GM12878 (cell line): Measurements from ENCODE around the gene LSM14A. TPM values are rescaled to one million over a fixed set of nuclear protein-coding genes. Genes with fewer than 3 reads are reported as not detected.

ENCODE experiments used
- ATAC-seq: fragments of 200-7000 bp; cut with Tn5 transposase; 3 replicates; pipeline ENCODE4 v1.9.1; 2020; ENCODE audit warnings: mild to moderate bottlenecking, moderate library complexity
- BruUV-seq: library from RNA; stranded (reverse); fragments of 400-500 nt; replicated peaks from 2 replicates; lab custom pipeline; 2021; lab: Mats Ljungman, UMichigan
- CTCF ChIA-PET: fragments of 300-600 bp; sonication (Branson Sonifier 250); formaldehyde crosslinking; extraction: SDS; loops from one replicate; lab custom pipeline; 2021; ENCODE audit warnings: inconsistent platforms; lab: Yijun Ruan, JAX
- POLR2A ChIA-PET: fragments of 350-600 bp; formaldehyde crosslinking; extraction: SDS; loops from one replicate; lab custom pipeline; 2021; ENCODE audit warnings: inconsistent platforms; lab: Charles Lee
- RAD21 ChIA-PET: fragments of 300-600 bp; sonication (Branson Sonifier 250); formaldehyde crosslinking; loops from one replicate; lab custom pipeline; 2023; ENCODE audit warnings: antibody characterized with exemption; ENCODE audit not compliant: unreplicated experiment; lab: Charles Lee
- SMC1A ChIA-PET: fragments of 300-600 bp; sonication (Branson Sonifier 250); formaldehyde crosslinking; loops from one replicate; lab custom pipeline; 2023; ENCODE audit not compliant: unreplicated experiment, uncharacterized antibody; lab: Charles Lee
- DNase-seq: peaks from one replicate; pipeline ENCODE4 v3.0.0-alpha.2; 2011; ENCODE audit warnings: low read depth, low spot score
- FAIRE-seq: peaks from 3 replicates; lab custom pipeline; 2011; peaks lifted over from hg19 to GRCh38; lab: Jason Lieb, UNC
- H2AFZ ChIP-seq: 2 replicates; pipeline ENCODE4 v1.6.0; 2011; ENCODE audit warnings: low read depth, low read length, control low read depth; ENCODE audit not compliant: control insufficient read depth
- H3K27ac ChIP-seq: 2 replicates; pipeline ENCODE4 v1.5.1; 2011; ENCODE audit warnings: control low read depth; ENCODE audit not compliant: control insufficient read depth, insufficient read depth
- H3K27me3 ChIP-seq, 2 experiments: replicated peaks in 1 of 2; 2 replicates each; pipeline versions ENCODE4 v1.6.0 to v1.6.1; 2011; ENCODE audit warnings: low read length in 1 of 2; ENCODE audit not compliant: control insufficient read depth in 2 of 2, insufficient read depth in 2 of 2
- H3K36me3 ChIP-seq, 2 experiments: 2 replicates each; pipeline ENCODE4 v1.5.1; 2011; ENCODE audit warnings: low read length in 1 of 2; ENCODE audit not compliant: control insufficient read depth in 2 of 2, insufficient read depth in 2 of 2
- H3K4me1 ChIP-seq: 2 replicates; pipeline ENCODE4 v1.6.1; 2011; ENCODE audit warnings: mild to moderate bottlenecking, low read length, moderate library complexity, mixed read lengths; ENCODE audit not compliant: control insufficient read depth, insufficient read depth
- H3K4me2 ChIP-seq: 2 replicates; pipeline ENCODE4 v1.6.0; 2011; ENCODE audit warnings: control low read depth; ENCODE audit not compliant: control insufficient read depth, insufficient read depth
- H3K4me3 ChIP-seq: fragments of 200-600 bp; sonication (generic); 2 replicates; pipeline ENCODE4 v1.5.1; 2016
- H3K79me2 ChIP-seq: 2 replicates; pipeline ENCODE4 v1.6.0; 2011; ENCODE audit warnings: low read length; ENCODE audit not compliant: control insufficient read depth, insufficient read depth
- H3K9ac ChIP-seq: 2 replicates; pipeline ENCODE4 v1.8.0; 2011; ENCODE audit warnings: low read length, control low read depth, mixed read lengths; ENCODE audit not compliant: control insufficient read depth, insufficient read depth
- H3K9me3 ChIP-seq: replicated peaks from 3 replicates; pipeline ENCODE4 v1.5.1; 2011; ENCODE audit warnings: mild to moderate bottlenecking, low read length; ENCODE audit not compliant: control insufficient read depth, insufficient read depth
- H4K20me1 ChIP-seq: 2 replicates; pipeline ENCODE4 v1.6.0; 2011; ENCODE audit not compliant: control insufficient read depth, insufficient read depth
- BHLHE40 ChIP-seq, 2 experiments: fragments of 450-650 bp in 1 of 2; IDR thresholded peaks; 2 replicates each; pipeline ENCODE4 v1.6.1; 2011 to 2017; ENCODE audit warnings: low read depth in 2 of 2, borderline replicate concordance in 1 of 2, improper control_type of control experiment in 1 of 2, low read length in 1 of 2, mild to moderate bottlenecking in 1 of 2
- CBFB ChIP-seq: IDR thresholded peaks from 2 replicates; pipeline ENCODE4 v1.6.1; 2016; ENCODE audit warnings: antibody characterized with exemption, low read depth
- CHD2 ChIP-seq: IDR thresholded peaks from 2 replicates; pipeline ENCODE4 v1.6.1; 2011; ENCODE audit warnings: low read depth, low read length, improper control_type of control experiment, borderline replicate concordance
- FOXM1 ChIP-seq: IDR thresholded peaks from 2 replicates; pipeline ENCODE4 v1.6.1; 2012; ENCODE audit warnings: low read depth, mild to moderate bottlenecking, inconsistent platforms, low read length, moderate library complexity
- GATAD2B ChIP-seq: fragments of 450-650 bp; conservative IDR thresholded peaks from 2 replicates; pipeline ENCODE4 v1.6.1; 2017; ENCODE audit warnings: low read depth, mild to moderate bottlenecking, moderate library complexity
- HDGF ChIP-seq: fragments of 450-650 bp; IDR thresholded peaks from 2 replicates; pipeline ENCODE4 v1.6.1; 2016; ENCODE audit warnings: antibody characterized with exemption
- HSF1 ChIP-seq: fragments of 150-350 bp; IDR thresholded peaks from 2 replicates; pipeline ENCODE4 v1.6.1; 2014; ENCODE audit warnings: mild to moderate bottlenecking, low read depth, low read length
- MTA2 ChIP-seq: fragments of 450-650 bp; IDR thresholded peaks from 2 replicates; pipeline ENCODE4 v1.6.1; 2016; ENCODE audit warnings: low read depth, mild to moderate bottlenecking, moderate library complexity
- NR2F1 ChIP-seq: fragments of 450-650 bp; conservative IDR thresholded peaks from 2 replicates; pipeline ENCODE4 v1.6.1; 2017; ENCODE audit warnings: mild to moderate bottlenecking
- PAX5 ChIP-seq: IDR thresholded peaks from 2 replicates; pipeline ENCODE4 v1.6.1; 2011; ENCODE audit warnings: low read depth, low read length, borderline replicate concordance
- RAD51 ChIP-seq: fragments of 450-650 bp; IDR thresholded peaks from 2 replicates; pipeline ENCODE4 v1.6.1; 2016; ENCODE audit warnings: moderate library complexity, mild to moderate bottlenecking, inconsistent platforms
- RUNX3 ChIP-seq: IDR thresholded peaks from 2 replicates; pipeline ENCODE4 v1.6.1; 2012; ENCODE audit warnings: low read length, inconsistent platforms
- SUPT20H ChIP-seq: IDR thresholded peaks from 2 replicates; pipeline ENCODE4 v1.6.1; 2011; ENCODE audit warnings: low read depth, mild to moderate bottlenecking, low read length, moderate library complexity, borderline replicate concordance; ENCODE audit not compliant: control insufficient read depth
- ZNF622 ChIP-seq: fragments of 450-650 bp; IDR thresholded peaks from 2 replicates; pipeline ENCODE4 v1.6.1; 2017; ENCODE audit warnings: mild to moderate bottlenecking, inconsistent platforms
- WGBS: methylation state at CpG from one replicate; pipeline ENCODE4 v1.1.6; 2016; ENCODE audit warnings: low lambda C conversion rate; ENCODE audit not compliant: insufficient replicate concordance, insufficient coverage; ENCODE audit errors: missing lambda C conversion rate; 5-methylcytosine and 5-hydroxymethylcytosine counted together
- in situ Hi-C: fragments of 300-500 bp; cut with MboI; formaldehyde crosslinking; loops from 9 replicates; pipeline ENCODE4 v1.14.3; 2018; ENCODE audit warnings: mixed read lengths
- intact Hi-C: fragments of 100-400 bp; cut with micrococcal nuclease; formaldehyde crosslinking; loops from one replicate; pipeline ENCODE4 v1.14.2; 2022; ENCODE audit not compliant: unreplicated experiment
- polyA plus RNA-seq, 11 experiments: library from polyadenylated mRNA; depleted of rRNA in 4 of 11; unstranded in 6 of 11; stranded (reverse) in 5 of 11; fragments of >200 nt; fragmentation: Nextera tagmentation in 4 of 11; fragmentation: Illumina TruSeq in 1 of 11; extraction: Ambion mirVana in 4 of 11; extraction: Trizol in 1 of 11; gene quantifications; 1 replicate in 1 of 11; 2 replicates in 10 of 11; pipeline versions ENCODE4 v1.2.1 to v1.2.3, GENCODE V29; 2011 to 2016; ENCODE audit warnings: inconsistent platforms in 2 of 11, missing spikeins in 2 of 11, low read depth in 1 of 11
- total RNA-seq, 4 experiments: library from RNA; depleted of rRNA in 3 of 4; stranded (reverse); fragments of >200 nt in 3 of 4; fragmentation: Illumina TruSeq in 1 of 4; extraction: Trizol in 1 of 4; gene quantifications; 2 replicates each; pipeline versions ENCODE4 v1.2.1 to v1.2.3, GENCODE V29; 2013 to 2021
- TF ChIP-seq, protein P1 (sequence below): fragments of 450-650 bp; IDR thresholded peaks from 2 replicates; pipeline ENCODE4 v1.6.1; 2017; ENCODE audit warnings: mild to moderate bottlenecking, moderate library complexity

Gene LSM14A
- total and polyA plus RNA-seq, 10 of the 15 experiments (the other 5 are each of a cell fraction or from before 2014, with no cell fraction given), result 21.9 to 193 (median 89.4) TPM

DNA sequence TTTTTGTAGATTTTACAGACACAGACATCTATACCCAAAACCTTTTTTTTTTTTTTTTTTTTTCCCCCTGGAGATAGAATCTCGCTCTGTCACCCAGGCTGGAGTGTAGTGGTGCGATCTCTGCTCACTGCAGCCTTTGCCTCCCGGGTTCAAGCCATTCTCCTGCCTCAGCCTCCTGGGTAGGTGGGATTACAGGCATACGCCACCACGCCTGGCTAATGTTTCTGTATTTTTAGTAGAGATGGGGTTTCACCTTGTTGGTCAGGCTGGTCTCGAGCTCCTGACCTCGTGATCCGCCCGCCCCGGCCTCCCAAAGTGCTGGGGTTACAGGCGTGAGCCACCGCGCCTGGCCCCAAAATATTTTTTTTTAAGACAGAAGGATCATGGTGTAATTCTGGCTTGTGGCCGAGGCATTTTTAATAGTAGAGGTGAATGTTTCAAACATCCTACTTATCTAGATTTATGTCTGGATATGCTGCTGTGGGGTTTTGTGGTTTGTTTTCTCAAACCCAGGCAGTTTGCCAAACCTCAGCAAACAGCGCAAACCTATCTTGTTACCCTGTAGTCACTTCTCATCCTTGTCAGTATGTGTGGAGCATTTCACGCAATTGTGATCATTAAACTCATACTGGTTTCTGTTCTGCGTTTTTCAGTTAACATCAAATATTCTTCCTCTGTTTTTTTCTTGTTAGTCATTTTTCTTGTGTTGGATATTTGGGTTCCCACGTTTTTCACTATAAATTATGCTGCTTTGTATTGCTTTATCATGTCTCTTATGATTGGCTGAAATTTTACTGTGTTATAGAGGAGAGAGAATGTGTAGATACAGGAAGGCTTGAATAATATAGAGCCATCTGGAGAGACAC, 45.9 kb downstream of the LSM14A start (continued):
- TF ChIP-seq RAD51 (peak; percentile 54; the same call in 1 of the 2 replicates), ZNF622 (no peak), GATAD2B (peak; percentile 22; the same call in 1 of the 2 replicates), RUNX3 (peak; percentile 97), FOXM1 (peak; percentile 27; the same call in 1 of the 2 replicates), MTA2 (peak; percentile 87), NR2F1 (peak; percentile 82), BHLHE40 (IDR thresholded peaks at IDR 0.05; ENCODE audit: borderline replicate concordance in 1 of 2, low read depth in 2 of 2, low read length in 1 of 2) (peak in 1 of 2 experiments; percentile 41; a peak in 1 of 4 replicates), CBFB (peak; percentile 67), PAX5 (0 out of 2 replicates have a peak, but pooled peaks have one; percentile 29), CHD2 (no peak)

DNA sequence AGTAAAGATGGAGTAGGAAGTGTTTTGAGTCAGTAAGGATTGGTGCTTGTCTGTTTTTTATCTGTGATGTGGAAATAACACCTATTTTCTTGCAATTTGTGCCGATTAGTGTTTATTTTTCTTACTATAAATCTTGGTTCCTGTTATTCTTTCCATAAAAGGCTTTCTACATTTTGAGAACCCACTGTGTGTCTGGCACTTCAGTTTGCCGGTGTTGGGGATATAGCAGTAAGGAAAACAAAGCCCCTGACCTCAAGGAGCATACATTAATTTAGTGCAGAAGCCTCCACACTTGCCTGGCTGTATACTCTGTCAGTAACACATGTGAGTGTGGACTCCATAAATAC, 46.5 kb downstream of the LSM14A start:
- Histone ChIP-seq H3K27me3 (no peaks in the 10 kb centered on the region), H3K4me3 (no peak overlapping the region), H4K20me1 (no peaks in the 10 kb centered on the region), H3K4me2 (peak overlapping the region; percentile 10; the same call in 1 of the 2 replicates), H3K27ac (peak overlapping the region; percentile 42; the same call in 1 of the 2 replicates), H3K9ac (no peak overlapping the region), H3K4me1 (peaks cover 10% of the 10 kb centered on the region), H3K9me3 (no peaks in the 10 kb centered on the region), H2AFZ (no peak overlapping the region), H3K79me2 (no peaks in the 10 kb centered on the region; the same call in 1 of the 2 replicates), H3K36me3 (peaks cover 7 to 46% of the 10 kb centered on the region in 2 experiments)
- SMC1A ChIA-PET, result interaction anchor here (1.1 to 2.0 kb wide), 5 partner anchors 13 to 50 kb away, joined by 4 to 8 read pairs (median 5); no protein-coding TSS in a partner anchor
- intact Hi-C loops (loop anchor here (5.0 kb wide), 1 partner anchor 46 kb away; the partner anchor contains the start of gene LSM14A), in situ Hi-C loops (no loop called here)
- CTCF ChIA-PET, result interaction anchor here (1.0 to 4.4 kb wide), 12 partner anchors 9 to 117 kb away, joined by 3 to 20 read pairs (median 5); no protein-coding TSS in a partner anchor
- no peak for TF ChIP-seq HDGF
- TF ChIP-seq, protein P1, sequence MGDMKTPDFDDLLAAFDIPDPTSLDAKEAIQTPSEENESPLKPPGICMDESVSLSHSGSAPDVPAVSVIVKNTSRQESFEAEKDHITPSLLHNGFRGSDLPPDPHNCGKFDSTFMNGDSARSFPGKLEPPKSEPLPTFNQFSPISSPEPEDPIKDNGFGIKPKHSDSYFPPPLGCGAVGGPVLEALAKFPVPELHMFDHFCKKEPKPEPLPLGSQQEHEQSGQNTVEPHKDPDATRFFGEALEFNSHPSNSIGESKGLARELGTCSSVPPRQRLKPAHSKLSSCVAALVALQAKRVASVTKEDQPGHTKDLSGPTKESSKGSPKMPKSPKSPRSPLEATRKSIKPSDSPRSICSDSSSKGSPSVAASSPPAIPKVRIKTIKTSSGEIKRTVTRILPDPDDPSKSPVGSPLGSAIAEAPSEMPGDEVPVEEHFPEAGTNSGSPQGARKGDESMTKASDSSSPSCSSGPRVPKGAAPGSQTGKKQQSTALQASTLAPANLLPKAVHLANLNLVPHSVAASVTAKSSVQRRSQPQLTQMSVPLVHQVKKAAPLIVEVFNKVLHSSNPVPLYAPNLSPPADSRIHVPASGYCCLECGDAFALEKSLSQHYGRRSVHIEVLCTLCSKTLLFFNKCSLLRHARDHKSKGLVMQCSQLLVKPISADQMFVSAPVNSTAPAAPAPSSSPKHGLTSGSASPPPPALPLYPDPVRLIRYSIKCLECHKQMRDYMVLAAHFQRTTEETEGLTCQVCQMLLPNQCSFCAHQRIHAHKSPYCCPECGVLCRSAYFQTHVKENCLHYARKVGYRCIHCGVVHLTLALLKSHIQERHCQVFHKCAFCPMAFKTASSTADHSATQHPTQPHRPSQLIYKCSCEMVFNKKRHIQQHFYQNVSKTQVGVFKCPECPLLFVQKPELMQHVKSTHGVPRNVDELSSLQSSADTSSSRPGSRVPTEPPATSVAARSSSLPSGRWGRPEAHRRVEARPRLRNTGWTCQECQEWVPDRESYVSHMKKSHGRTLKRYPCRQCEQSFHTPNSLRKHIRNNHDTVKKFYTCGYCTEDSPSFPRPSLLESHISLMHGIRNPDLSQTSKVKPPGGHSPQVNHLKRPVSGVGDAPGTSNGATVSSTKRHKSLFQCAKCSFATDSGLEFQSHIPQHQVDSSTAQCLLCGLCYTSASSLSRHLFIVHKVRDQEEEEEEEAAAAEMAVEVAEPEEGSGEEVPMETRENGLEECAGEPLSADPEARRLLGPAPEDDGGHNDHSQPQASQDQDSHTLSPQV, result 0 out of 2 replicates have a peak, but pooled peaks have one; percentile 24
- no peak for TF ChIP-seq HSF1
- TF ChIP-seq SUPT20H, result no peak
- no peak for ATAC-seq
- BruUV-seq, result no TSS peak
- WGBS, result 60% methylated on average over 2 of the region's 2 CpGs
- no peak for DNase-seq
- RAD21 ChIA-PET, result interaction anchor here (0.7 to 1.1 kb wide), 3 partner anchors 9 to 118 kb away, joined by 3 to 4 read pairs (median 3); no protein-coding TSS in a partner anchor
- no peak for FAIRE-seq
- POLR2A ChIA-PET, result interaction anchor here (1.6 kb wide), 1 partner anchor 9 kb away, joined by 5 read pairs; no protein-coding TSS in a partner anchor
